Inflammatory macrophage treated with lipopolysaccharide for 4 hours (primary cell): Measurements from ENCODE around the gene ECE1.
"Not testable (repeated sequence)": the region's sequence is repeated elsewhere in the genome, so short reads cannot be mapped to it uniquely, and the experiment has no call there.

ENCODE experiments used
- DNase-seq: peaks from one replicate; pipeline ENCODE4 v3.0.0-alpha.2; 2020

The ECE1 gene

DNA sequence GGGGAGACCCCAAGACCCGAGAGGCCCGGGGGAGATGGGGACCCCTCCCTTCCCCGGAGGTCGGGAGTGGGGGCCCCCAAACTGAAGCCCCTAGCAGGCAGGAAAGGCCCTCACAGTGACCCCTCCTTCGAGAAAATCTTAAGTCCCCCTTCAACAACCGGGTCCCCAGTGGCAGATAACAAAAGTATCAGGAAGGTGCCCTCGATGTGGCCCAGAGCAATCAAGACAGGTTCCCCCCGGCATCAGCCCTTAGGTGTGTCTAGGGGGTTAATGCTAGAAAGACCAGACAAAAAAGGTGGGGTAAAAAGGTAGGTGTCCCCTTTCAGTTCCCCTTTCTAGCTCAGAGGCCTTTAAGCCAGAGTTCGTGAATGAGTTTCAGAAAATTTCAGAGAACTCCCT is 282 bp upstream of the ECE1 start:
- no peak for DNase-seq

DNA sequence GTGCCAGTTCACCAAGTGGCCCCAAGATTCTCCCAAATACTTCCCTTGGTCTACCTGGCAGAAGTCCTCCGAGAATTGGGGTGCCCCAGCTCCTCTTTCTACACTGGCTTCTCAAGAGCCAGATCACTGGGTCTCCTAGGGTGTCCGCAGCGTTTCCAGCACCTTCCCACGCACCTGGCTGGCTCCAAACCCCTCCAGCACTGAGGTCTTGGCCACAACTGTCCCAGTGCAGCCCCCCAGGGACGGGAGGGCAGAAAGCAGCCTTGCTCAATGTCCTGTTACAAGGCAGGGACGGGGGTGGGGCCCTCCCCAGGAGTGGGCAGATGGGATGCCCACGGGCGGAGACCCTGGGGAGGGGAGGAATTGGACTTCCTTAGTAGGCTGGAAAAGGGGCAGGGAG is 1.1 kb downstream of the ECE1 start:
- no peak for DNase-seq

DNA sequence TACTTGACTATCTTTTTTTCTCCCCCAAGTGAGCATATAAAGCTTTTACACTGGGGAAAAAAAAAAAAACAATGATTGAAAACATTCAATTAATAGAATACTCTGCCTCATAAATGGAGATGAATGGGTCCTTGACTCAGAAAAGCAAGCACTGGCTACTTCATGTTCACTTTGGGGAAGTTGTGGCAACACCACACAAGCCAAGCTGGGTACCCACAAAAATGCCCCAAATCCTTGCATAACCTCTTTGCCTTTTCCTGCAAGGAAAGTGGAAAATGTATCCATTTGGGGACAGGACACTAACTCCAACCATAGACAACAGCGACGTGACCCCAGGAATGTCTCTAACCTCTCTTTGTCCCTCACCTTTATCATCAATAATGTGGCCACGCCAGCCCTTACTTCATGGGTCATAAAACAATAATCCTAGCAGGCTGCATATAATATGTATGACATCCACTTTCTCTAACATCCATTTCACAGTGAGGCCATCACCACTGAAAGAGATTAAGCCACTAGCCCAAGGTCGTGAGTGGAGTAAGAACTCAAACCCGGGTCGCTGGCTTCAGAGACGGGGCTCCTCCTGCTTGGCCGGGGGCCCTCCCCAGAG is 2.3 kb downstream of the ECE1 start:
- DNase-seq: peak; percentile 43

DNA sequence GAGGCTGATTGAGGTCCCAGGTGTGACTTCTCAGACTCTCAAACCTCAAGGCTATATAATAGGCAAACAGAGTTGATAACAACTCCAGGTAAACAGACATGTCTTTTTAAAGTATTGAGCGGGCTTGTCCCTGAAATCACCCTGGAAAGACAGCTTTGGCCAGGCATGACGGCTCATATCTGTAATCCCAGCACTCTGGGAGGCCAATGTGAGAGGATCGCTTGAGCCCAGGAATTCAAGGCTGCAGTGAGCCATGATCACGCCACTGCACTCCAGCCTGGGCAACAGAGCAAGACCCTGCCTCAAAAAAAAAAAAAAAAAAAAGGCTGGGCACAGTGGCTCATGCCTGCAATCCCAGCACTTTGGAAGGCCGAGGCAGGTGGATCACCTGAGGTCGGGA is 4.9 kb downstream of the ECE1 start:
- DNase-seq: not testable (repeated sequence)

DNA sequence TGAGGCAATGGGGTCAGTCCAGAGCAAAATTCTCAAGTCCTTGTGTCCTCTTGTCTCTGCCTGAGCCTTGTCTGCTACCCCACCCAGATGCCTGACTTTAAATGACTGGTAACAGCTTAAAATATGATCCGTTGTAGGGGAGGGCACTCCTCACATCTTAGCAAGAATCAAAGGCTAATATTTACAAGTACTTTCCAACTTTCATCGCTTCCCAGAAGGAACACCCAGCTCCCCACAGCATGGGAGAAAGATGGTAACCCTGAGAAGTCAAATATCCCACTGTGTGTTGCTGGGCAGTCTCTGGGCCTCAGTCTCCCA is 5.2 kb downstream of the ECE1 start:
- no peak for DNase-seq

DNA sequence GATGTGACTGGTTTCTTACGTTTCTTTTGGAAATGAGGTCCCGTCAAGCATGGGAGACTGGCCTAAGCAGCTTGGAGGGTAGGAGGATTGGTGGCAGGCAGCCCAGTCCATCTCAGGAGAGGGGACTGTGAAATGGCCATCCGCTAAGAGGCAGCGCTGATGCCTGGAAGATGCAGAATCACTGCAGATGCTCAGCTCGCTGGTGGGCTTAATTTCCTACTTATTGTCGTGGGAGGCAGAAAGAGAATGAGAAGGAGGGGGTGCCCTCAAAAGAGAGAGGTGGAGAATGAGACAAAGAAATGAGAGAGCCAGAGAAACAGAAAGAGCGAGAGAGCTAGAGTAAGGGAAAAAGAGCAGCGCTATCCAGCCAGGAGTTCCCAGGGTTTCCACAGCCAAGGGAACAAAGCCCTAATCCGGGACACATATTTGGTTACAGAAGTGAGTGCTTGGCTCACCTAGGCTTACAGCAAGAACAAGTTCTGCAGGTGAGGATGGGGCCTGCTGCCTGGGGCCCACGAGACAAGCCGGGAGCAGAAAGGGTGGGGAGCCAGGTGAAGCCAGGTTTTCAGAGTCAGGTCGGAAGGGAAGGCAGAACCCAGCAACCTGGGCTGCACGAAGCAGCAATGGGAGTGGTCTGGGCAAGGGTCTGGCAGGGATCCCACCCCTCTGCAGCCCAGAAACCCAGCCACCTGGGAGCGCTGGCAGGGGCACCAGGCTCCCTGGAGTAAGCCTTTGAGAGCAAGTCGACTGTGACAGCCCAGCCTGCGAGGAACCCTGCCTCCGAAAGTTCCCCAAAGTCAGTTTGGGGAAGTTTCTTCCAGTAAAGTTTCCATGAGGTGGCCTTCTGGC is 5.8 kb downstream of the ECE1 start:
- peak; percentile 88 for DNase-seq

DNA sequence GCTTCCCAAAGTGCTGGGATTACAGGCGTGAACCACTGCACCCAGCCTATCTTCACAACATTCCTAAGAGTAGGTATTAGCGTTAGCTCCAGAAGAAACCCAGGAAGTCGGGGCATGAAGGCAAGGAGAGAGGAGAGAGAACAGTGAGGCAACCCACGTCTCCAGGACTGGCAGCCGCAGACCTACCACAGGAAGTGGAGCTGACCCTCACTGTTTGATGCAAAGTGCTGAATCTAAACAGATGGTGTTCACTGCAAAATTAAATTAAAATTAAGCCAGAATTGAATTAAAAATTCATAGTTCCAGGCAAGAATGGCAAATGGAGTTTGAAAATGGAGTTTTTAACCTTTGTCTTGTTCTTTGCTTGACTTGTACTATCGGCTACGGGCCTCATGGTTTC is 6.7 kb downstream of the ECE1 start:
- DNase-seq: no peak

DNA sequence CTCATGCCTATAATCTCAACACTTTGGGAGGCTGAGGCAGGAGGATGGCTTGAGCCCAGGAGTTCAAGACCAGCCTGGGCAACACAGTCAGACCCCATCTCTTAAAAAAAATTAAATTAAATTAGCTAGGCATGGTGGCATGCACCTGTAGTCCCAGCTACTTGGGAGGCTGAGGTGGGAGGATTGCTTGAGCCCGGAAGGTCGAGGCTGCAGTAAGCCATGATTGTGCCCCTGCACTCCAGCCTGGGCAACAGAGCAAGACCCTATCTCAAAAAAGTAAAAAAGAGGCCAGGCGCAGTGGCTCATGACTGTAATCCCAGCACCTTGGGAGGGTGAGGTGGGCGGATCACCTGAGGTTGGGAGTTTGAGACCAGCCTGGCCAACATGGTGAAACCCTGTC is 8.2 kb downstream of the ECE1 start:
- DNase-seq: not testable (repeated sequence)

DNA sequence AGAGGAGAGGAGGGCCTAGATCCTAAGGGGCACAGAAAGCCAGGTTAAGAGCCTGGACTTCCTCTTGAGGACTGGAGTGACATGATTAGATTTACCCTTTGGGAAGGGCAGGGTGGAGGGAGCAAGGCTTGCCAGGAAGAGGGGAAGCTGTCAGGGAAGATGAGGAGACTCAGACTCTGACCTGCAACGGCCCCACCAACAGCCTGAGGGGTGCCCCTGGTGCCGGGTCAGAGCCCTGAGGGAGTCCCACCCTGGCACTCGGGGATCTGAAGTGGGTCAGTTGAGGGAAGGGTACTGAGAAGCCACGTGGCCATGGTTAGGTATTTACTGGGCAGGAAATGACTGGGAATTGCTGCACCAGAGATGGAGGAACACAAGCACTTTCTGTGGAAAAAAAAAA is 9.8 kb downstream of the ECE1 start:
- DNase-seq: no peak

DNA sequence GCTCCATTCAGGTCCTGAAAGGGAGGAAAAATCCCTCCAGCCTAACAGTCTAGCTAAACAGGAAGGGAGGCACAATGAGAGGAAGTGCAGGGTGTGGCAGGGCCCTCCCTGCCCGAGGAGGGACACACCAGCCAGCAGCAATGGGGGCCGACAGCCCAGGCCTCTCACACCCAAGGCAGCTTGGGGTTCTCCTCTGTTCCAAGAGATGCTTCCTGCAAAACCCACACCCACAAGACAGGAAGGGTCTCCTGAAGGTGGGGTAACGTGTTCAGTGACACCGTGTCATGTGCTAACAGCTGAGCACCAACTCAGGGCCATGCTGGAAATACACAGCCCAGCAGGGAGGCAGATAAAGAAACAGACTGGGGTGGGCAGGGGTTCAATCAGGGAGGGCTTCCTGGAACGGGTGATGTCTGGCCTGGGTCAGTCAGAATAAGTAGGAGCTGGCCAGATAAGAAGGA is 10.2 kb downstream of the ECE1 start:
- peak; percentile 57 for DNase-seq

DNA sequence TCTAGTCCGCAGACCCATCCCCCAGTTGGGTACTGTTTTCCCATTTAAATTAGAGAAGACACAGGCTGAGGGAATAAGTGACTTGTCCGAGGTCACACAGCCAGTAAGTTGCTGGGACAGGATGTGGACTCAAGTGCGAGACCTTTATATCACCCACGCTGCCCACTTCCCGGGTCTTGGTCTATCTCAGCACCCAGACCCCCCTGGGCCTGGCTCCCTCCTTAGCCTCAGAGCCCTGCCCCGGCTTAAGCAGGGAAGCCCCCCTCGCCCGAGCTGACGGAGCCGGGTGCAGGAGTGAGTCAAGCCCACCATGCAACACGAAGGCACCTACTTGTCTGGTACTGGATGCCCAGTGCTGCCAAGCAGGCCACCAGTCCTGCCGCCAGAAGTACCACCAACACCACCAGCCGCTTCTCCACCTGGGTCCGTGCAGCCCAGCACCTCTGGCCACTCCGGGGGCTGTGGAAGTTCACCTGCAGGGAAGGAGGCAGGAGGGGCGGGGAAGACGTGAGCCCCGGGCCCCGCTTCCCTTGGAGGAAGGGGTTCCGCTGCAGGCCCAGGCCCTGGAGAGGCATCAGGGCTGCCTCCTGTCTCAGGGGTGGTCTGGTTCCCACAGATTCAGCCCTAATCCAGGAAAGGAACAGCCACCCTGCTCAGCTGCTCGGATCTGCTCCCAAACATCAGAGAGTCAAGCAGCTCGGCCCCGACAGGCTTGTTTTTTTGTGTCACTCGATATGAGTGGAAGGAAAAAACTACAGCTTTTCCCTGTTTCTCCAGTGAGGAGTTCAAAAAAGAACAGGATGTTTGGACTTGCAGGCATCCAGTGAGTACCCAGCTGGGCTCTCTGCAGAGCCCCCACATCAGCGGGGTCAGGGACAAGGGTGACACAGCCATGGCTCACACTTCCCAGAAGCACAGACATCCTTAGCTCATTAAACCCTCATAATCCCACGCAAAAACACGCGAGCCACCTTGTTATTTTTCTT is 11.1 kb downstream of the ECE1 start:
- DNase-seq: no peak

DNA sequence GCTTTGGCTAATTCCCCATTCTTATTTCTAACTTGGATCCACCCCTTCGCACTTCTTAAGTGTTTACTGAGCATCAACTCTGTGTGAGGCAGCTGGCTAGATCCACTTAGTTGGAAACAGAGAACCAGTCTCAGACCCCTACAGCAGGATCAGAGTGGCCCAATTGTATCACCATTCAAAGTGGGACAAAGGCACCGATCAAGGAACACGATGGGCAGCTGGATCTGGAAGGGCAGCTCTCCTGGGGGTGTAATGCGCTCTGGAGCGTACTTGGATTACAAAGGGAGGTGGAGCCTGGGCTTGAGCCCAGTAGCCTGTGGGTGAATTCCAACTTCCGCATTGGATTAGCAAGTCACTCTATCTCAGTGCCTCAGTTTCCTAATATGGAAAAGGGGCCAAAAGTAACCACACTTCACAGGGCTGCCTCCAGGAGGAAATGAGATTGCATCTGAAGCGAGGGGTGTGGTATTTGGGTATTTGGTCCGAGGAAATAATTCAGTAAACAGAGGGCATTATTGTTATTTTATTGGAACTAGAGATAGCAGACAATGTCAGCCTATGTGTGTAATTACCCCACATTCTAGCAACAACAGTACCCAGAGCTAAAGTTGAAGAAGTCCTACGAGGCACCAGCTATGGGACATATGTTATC is 11.9 kb downstream of the ECE1 start:
- no peak for DNase-seq

DNA sequence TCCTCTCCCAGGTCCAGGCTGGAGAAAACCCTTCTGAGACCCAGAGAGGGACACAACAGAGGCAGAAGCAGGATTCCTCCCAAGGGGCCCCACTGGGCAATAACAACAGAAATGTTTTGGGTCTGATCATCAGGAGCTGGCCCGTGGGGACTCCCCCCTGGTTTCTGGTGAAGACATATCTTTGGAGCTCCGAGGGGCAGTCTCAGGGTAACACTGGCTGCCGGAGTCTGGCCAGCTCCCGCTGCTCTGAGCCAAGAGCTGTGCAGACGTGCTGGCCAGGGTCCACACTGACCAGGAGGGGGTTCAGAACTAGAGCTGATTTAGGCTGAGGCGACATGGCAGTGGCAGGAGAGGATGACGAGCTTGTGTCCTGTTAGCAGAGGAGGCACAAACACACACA is 13.1 kb downstream of the ECE1 start:
- no peak for DNase-seq

DNA sequence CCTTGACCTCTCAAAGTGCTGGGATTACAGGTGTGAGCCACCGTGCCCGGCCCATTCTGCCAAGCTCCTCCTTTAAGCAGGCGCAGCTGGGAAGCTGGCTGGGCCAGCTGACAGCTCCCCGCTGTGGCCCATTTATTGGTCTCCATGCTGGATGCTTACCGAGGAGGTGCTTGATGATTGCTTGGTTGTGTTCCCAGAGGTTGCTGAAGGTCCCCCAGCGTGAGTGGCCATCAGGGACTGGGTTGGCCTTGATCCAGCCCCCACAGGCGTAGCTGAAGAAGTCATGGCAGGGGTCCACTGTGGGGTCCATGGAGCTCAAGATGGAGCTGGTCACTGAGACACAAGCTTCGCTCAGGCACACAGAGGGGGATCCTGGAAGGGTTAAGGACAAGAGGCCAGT is 17.7 kb downstream of the ECE1 start:
- DNase-seq: no peak

DNA sequence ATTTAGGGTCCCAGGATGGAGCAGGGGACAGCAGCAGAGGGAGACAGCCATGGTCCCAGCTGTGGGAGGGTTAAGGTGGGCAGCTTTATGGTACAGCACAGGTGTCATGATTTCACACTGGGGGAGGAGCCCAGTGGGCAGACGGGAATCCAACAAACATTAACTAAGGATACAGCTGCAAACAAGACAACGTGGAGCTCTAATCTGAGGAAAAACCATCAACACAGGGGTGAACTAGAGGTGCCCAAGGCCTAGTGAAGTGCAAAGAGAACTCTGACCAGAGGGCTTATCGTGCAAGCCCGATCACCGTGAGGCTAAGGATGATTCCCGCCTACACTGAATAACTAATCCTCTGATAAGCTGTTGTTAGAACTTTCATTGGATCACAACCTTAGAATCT is 18.7 kb downstream of the ECE1 start:
- no peak for DNase-seq

DNA sequence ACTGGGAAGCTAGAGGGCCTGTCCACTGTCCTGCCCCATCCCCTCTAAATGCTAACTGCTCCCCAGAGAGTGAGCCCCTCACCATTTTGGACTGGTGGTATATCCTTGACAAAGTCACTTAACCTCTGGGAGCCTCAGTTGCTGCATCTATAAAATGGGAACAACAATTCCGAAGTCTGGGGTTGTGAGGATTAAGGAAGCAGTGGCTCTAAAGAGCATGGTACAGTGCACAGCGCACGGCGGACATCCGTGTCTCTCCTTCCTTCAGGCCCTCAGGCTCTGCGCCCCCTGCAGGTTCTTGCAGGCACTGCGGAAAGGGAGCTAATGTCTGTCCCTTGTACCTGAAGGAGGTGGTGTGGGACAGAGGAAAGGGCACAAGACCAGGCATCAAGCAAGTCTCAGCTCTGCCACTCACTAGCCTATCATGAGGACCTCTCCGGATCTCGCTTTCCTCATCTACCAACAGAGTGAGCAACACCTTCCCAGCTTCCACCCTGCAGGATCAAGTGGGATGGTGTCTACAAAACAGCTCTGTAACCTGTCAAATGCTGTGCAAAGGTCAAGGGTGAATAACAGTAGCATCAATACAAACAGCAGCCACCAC is 20.1 kb downstream of the ECE1 start:
- peak; percentile 71 for DNase-seq

DNA sequence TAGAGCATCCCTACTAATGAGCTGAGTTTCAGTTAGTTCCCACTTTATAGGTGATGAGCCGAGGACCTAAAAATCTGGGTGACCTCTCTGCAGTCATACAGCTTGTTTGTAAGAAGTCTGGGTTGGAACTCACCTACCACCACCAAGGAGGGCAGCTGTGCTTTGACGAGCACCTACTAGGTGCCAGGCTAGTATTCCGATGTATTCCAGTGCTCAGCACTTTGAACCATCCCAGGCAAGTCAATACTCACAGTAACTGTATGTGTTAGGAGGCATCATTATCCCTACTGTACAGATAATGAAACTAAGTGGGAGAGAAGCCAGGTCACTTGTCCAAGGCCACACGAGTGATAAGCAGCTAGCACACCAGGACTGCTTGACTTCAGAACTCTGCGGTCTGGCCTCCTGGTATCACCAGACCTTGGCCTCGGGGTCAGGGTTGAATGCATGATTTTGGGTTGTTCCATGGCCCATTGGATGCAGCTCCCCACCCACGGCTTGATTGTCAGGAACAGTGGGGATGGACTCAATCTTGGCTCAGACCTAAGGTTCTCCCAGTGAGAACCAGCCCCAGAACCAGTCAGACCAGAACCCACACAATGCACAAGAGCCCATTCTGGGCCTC is 20.7 kb downstream of the ECE1 start:
- DNase-seq: no peak

DNA sequence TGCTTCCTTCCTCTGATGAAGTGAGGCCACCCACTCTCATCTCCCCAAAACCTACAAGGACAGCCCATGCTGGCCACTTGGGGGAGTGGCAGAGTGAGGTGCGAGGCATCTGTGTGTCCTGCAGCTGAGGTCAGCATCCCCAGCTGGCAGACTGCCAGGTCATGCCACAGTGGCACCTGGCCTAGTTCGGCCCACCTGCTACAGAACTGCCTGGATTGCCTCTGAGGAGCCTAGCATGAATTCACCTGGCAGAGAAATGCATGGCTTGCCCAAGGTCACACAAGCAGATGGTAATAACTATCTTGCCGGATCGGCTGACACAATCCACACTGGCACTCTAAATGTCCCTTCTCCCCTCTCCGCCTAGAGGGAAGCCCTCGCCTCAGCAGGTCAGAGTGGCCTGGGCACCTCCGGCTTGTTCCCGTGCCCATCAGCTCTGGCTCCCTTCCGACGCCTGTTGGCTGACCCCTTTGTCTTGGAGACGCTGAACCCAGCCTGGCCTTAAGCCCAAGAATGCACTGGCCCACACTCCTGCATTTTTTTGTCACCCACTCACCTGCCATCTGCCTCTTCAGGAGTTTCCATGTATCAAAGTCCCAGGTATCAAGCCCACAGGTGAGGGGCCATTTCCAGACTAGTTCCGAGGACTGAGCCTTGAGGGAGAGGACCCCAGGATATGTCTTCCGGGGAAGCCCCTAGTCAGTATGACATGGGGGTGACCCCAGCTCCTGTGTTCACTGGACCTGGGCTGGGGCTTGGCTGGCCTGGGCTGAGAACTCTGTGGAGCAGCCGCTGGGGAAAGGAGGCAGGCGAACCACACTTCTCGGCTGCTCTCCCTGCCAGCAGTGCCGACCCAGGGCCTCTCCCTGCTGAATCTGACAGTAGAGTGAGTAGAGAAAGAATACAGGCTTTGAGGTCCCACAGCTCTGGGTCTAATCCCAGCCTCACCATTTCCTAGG is 21.7 kb downstream of the ECE1 start:
- no peak for DNase-seq

DNA sequence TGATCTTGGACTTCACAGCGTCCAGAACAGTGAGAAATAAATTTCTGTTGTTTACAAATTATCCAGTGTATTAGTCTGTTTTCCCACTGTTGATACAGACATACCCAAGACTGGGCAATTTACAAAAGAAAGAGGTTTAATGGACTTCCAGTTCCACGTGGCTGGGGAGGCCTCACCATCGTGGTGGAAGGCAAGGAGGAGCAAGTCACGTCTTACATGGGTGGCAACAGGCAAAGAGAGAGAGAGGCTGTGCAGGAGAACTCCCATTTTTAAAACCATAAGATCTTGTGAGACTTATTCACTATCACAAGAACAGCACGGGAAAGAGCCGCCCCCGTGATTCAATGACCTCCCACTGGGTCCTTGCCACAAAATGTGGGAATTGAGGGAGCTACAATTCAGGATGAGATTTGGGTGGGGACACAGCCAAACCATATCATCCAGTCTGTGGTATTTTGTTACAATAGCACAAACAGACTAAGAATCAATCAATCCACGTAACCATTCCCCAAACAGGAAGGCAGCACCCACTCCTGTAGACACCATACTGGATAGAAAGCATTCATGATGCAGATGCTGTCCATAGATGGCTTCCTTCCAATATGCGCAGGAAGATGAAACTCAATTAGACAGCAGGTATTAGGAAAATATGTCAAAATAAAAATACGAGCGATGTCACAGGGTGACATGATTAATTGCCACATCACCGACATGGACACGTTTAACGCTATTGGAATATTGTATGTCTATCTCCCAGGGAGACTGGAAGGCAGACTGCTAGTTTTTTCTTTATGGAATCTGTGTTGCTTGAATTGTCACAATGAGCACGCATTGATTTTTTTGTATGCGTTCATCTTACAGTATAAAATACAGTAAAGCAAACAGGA is 22.8 kb downstream of the ECE1 start:
- no peak for DNase-seq
